NCI-H146 (cell line): ENCODE measurements around the gene BET1.

Experiments
- DNase-seq: peaks from one replicate; lab custom pipeline; 2025; lab: John Stamatoyannopoulos, UW

Gene BET1

DNA sequence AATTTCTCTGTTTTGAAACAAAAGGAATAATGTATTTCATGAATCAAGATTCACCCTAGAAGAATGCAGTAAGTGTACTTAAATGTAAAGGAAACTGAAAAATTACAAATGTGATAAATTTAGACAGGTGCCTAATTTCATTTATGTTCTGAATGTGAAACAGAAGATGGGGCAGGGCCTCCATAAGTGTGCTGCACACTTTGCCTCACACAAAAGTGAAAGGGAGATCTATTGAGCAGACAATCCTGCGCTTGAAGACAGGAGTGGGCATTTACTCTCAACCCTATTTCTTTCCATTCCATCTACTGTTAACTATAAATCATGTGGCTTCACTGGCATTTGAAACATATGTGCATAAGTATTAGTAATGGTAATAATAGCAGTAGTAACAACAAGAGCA is 46.4 kb downstream of the BET1 start:
- DNase-seq, result no peak

DNA sequence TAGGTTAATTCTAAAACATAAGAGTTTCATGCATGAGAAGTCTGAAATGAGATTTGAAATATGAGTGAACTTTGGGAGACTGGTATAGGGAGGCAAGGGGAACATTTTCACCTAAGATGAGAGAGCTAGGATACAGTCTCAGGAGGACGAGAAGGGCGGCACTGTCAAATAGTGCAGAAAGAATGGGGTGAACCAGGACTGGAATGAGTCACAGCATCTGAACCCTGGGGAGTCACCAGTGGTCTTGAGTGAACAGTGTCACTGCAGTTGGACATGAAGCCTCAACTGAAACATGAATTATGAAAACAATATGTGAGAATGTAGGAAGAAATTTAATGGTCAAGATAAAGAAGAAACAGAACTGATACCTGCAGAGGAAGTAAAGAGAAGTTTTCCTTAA is 48.9 kb downstream of the BET1 start:
- no peak for DNase-seq

DNA sequence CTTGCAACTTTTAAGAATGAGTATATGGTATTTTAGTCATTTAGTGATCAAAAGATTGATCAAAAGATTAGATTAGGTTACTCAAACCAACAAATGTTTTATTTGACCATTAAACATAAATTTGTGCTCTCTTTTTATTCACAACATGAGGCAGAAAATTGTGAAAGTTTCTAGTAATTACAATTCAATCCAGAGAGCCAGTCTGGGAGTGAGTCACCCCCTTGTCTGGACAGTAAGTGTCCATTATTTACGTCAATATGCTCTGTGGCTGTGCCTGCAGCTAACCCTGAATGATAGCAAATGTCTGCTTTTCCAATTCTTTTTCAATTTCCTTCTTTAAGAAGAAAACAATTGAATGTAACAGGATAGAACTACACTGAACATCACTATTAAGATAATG is 54.7 kb downstream of the BET1 start:
- no peak for DNase-seq

DNA sequence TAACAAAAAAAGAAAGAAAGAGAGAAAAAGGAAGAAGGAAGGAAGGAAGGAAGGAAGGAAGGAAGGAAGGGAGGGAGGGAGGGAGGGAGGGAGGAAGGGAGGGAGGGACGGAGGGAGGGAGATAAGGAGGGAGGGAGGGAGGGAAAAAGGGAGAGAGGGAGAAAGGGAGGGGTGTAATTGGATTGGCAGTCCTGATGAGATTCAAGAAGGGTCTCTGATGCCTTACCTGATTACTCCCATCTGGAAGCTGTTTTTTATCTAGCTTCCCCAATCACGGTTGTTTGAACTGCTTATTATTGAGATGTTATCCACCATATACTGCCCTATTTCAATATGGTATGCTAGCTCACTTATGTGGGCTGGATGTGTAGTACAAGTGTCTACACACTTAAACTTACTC is 55.3 kb downstream of the BET1 start:
- DNase-seq, result no peak

DNA sequence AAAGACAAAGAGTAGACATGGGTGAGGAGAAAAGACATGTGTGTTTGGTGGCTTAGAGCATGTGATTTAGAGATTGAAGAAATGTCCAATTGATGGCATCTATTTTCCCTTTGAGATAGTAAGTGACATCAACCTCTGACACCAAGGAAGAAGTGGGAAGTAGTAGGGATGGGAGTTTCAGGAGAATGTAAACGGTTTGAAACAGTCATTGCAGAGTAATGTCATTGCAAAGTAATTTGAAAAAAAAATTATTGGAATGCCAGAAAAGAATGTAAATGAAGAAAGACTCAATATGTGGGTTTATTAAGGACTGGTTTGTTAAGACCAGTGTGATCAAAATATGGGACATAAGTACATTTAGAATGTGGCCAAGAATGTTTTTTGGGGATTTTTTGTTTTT is 56.0 kb downstream of the BET1 start:
- DNase-seq, result no peak

DNA sequence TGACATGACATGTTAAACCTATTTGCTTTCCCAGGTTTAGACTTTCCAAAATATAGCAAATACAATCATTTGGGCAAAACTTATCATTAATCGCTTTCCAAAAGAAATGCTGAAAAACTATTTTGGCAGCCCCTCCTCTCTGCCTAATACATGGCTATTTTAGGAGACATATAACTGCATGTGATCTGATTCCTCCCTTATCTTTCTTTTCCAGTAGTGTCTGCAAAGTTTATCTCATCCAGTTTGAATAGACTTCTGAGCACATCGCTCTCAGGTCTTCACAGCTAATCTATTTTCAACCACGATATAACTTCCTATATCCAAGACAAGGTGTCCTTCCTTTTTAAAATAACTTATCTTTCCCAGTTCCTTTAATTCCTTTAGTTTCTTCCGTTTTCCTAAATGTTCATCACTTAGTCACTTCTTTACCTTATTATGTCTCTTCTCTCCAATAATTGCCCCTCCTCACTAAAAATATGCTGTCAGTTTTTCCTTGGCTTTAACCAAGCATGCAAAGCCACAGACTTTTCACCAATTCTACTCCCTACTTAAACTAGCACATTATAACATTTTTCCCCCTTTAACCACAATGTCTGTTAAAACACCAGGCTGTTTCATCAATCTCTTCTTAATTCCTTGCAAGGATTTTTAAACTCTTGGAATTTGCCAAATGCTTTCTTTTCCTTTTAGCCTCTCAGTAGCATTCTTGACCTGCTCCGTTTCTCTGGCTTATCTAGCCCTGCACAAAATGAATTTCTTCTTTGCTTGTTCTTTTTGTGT is 58.2 kb downstream of the BET1 start:
- no peak for DNase-seq

DNA sequence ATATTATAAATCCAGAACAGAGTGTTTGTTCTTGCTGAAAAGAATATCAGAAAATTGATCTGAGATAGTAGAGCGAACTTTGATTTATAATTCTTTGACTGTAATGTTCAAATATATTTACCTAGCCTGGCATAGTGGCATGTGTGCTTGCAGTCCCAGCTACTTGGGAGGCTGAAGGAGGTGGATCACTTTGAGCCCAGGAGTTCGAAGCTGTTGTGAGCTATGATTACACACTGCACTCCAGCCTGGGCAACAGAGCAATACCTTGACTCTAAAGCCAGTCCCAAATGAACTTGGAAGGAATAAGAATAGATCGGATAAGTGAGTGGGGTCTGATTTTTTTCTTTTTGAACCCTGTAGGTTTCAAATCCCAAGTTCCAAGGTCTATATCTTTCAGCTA is 59.1 kb downstream of the BET1 start:
- no peak for DNase-seq

DNA sequence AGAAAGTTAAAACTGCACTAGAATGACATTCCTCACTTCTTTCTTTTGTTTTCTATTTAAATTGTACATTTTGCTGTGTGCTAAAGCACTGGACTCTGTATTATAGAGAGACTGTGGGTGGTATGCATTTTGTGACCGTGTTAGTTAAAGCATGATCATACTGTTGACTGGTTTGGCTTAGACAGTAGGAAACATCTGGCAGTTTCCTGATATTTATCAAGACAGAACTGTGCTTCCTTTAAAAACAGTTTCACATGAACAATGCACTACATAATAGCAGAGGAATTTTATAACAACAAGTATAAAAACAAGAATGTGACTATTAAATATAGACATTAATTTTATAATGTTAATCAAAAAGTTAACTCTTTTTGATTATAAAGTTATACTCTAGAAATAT is 59.5 kb downstream of the BET1 start:
- DNase-seq, result no peak

DNA sequence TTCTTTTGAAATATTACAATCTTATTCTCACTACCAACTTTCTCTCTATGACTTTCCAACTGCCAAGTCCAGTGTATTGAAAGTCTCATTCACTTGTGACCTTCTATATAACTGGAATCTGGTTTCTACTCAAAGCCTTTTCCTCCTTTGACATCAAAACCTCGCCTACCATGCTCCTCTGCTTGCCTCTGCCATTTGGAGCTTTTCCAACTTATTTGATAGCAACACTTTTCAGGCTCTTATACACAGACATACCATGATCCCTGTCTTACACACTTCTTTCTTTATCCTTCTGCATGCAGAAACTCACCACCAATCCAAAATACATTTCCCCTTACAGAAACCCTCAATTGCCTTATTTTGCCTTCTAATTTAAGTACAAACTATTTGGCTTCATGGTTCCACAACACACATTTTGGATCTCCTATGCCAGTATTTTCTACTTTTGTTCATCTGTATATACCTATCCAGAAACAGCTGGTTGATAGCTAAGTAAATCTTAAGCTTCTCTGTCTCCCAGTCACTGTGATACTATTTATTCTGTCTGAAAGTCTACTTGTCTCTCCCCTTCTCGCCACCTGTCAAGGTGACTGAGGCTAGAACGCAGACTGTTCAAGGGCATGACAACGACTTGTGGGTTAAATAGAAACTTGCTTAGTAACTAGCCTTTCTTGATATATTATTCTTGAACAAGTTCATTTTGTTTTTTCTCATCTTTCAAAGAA is 60.2 kb downstream of the BET1 start:
- DNase-seq, result no peak
